ENCODE data around the gene AUTS2. TPM values are rescaled to one million over a fixed set of nuclear protein-coding genes. Genes with fewer than 3 reads are reported as not detected.

The AUTS2 gene
- total and polyA plus RNA-seq, 2 of the 8 experiments (the other 6 are each of a cell fraction or from before 2014, with no cell fraction given), result 25.9 to 101 TPM

DNA sequence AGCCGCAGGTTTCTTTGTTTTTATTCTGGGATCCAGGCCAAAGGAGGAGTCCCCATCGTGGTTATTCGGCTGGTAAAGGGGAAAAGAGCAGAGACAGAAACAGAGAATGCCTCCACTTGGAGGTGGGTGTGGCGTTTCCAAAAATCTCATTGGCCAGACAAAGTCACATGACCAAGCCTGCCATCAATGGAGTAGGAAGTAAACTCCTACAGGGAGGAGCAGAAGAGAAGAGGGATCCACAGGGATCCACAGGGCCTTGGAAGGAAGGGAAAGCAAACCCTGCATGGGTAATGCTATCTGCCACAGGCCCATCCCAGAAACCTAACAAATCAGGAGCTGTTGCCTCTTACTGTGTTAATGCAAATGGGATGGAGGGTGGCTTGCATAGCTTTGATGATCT, 1107.9 kb downstream of the AUTS2 start (continued):
- TF ChIP-seq RBBP5 (IDR thresholded peaks at IDR 0.05; ENCODE audit: borderline replicate concordance, low read depth, low read length) (no peak), CHD2 (IDR thresholded peaks at IDR 0.05; ENCODE audit: low read length) (no peak), SP4 (IDR thresholded peaks at IDR 0.05; ENCODE audit: low read length) (no peak), PHF8 (conservative IDR thresholded peaks at IDR 0.05; ENCODE audit: low read depth, low read length) (no peak), NRF1 (IDR thresholded peaks at IDR 0.05; ENCODE audit: low read depth, low read length) (no peak), CHD7 (IDR thresholded peaks at IDR 0.05; ENCODE audit: insufficient replicate concordance, low read length) (no peak), GTF2F1 (IDR thresholded peaks at IDR 0.05; ENCODE audit: borderline replicate concordance, low read depth, low read length) (no peak), E2F6 (IDR thresholded peaks at IDR 0.05) (no peak), EGR1 (IDR thresholded peaks at IDR 0.05; ENCODE audit: borderline replicate concordance, low read depth, low read length) (no peak), USF2 (IDR thresholded peaks at IDR 0.05; ENCODE audit: low read length) (peak; percentile 86)
